ENCODE measurements around the gene STK24.

The STK24 gene

DNA sequence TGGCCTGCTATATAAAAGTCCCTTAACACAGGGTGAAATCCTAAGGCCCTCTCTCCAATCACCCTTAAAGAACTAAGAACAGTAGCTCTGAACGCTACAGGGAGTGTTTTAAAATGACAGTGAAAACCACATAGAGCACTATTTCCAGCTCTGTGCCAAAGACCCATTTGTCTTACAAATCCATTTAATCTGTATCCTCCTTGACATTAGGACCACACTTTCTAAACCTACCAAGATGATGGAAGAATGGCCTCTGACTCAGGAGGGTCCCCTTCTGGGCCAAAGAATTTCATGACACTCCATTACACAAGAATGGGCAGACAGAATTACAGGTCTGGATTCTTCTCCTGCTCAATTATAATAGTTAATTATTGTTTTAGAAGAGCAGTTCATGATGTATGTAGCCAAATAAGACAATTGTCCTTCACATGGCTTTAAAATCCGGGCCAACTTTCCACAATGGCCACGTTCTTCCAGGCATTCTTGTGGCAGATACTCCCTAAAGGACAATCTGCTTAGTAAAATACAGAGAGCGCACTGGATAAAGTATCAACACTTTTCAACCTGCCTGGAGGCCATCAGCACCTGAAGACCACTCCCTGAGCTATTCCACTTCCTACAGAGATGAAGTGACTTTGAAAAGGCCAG lies 61.0 kb downstream of the STK24 start:
- H3K4me3 ChIP-seq (ENCODE audit: low read depth, low read length): no peak overlapping the region
- DNase-seq (ENCODE audit: low read depth): no peak
- TF ChIP-seq, protein P1, sequence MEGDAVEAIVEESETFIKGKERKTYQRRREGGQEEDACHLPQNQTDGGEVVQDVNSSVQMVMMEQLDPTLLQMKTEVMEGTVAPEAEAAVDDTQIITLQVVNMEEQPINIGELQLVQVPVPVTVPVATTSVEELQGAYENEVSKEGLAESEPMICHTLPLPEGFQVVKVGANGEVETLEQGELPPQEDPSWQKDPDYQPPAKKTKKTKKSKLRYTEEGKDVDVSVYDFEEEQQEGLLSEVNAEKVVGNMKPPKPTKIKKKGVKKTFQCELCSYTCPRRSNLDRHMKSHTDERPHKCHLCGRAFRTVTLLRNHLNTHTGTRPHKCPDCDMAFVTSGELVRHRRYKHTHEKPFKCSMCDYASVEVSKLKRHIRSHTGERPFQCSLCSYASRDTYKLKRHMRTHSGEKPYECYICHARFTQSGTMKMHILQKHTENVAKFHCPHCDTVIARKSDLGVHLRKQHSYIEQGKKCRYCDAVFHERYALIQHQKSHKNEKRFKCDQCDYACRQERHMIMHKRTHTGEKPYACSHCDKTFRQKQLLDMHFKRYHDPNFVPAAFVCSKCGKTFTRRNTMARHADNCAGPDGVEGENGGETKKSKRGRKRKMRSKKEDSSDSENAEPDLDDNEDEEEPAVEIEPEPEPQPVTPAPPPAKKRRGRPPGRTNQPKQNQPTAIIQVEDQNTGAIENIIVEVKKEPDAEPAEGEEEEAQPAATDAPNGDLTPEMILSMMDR (IDR thresholded peaks at IDR 0.05; ENCODE audit: low read depth, low read length, missing control alignments): no peak

DNA sequence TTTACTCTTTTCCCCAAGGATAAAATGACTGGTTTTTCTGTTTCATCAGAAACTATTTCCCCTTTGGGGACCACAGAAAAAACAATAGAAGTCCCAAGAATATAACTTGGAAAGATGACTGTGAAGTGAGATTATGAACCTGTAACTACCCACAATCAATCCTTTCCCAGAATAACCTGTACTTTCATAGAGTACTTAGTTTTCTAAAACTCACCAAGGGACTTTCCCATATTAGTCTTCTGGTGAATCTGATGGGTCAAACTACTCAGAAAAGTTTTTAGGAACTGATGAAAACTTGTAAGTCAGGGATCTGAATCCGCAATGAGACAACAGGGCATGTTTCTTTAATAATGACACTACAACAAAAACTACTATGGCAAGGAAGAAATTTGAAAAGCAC lies 62.6 kb downstream of the STK24 start:
- H3K4me3 ChIP-seq (ENCODE audit: low read depth, low read length): no peak overlapping the region
- TF ChIP-seq, protein P1 (IDR thresholded peaks at IDR 0.05; ENCODE audit: low read depth, low read length, missing control alignments): no peak
- DNase-seq (ENCODE audit: low read depth): no peak

DNA sequence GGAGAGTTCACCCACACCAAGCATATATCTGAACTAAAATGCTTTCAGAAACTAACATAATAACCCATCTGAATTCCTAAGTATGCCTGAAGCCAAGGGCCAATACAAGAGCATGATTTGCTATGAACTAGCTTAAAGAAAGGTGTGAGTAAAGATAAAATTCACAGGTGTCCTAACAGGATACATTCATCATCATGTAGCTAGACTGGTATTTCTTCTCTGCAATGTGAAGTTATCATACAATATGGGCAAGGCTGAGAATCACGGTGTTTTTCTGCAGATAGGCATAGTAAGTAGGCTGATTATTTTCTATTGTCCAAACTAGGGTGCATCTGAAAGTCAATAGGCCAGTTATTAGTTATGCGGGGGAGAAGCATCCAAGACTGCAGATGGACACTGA lies 63.1 kb downstream of the STK24 start:
- TF ChIP-seq, protein P1 (IDR thresholded peaks at IDR 0.05; ENCODE audit: low read depth, low read length, missing control alignments): no peak
- DNase-seq (ENCODE audit: low read depth): no peak

DNA sequence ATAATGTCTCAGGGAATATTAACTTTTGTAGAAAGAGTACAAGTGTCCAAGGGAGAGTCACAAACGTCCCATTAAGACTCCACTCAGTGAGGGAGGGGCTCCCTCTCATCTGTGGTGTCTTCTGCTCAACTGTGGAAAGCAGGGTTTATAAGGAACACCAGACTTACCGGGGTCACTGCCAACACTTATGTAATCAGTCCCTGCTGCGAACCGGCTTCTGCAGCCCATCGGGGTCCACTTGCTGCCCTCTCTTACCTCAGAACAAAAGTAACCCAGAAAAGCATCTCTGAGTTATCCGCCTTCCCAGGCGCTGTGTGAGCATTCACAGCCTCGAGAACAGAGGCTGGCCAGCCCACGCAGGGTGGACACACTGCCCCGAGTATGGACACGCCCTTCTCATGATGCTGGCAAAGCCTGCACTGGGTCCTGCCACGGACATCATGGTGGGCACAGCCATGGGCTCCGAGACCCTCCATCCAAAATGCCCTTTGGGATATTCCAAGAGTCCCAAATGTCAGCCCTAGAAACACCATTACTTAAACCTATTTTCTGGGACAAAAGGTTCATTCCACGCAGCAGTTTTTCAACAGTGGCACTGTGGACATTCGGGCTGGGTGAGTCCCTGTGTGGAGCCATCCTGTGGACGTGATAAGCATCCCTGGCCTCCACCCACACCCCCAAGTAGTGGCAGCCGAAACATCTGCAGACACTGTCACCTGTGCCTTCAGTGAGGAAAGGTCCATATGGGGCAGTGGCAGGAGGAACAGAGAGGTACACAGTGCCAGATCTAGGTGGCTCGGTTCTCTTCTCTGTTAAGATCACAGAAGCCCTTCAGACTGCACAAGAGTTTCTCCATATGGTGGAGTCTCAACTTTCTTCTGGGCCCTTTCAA lies 63.9 kb downstream of the STK24 start:
- DNase-seq (ENCODE audit: low read depth): no peak
- TF ChIP-seq, protein P1 (IDR thresholded peaks at IDR 0.05; ENCODE audit: low read depth, low read length, missing control alignments): no peak
- no peak overlapping the region for H3K4me3 ChIP-seq (ENCODE audit: low read depth, low read length)

More for the DNA sequence above, 63.1 kb downstream of the STK24 start:
- no peak overlapping the region for H3K4me3 ChIP-seq (ENCODE audit: low read depth, low read length)

DNA sequence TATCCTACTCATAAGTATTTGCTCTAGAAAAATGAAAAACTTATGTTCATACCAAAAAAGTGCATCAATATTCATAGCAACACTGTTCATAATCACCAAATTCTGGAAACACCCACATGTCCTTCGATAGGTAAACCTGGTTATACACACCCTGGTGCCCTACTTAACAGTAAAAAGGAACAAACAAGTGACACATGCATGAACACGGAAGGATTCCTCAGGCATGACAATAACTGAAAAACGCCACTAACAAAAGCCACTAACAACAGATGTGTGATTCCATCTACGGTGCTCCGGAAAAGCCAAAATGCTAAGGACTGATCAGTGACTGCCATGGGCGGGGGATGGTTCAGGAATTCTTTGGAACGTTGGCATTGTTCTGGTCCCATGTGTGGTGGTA lies 65.5 kb downstream of the STK24 start:
- DNase-seq (ENCODE audit: low read depth): no peak
- H3K4me3 ChIP-seq (ENCODE audit: low read depth, low read length): no peak overlapping the region
- TF ChIP-seq, protein P1 (IDR thresholded peaks at IDR 0.05; ENCODE audit: low read depth, low read length, missing control alignments): no peak

DNA sequence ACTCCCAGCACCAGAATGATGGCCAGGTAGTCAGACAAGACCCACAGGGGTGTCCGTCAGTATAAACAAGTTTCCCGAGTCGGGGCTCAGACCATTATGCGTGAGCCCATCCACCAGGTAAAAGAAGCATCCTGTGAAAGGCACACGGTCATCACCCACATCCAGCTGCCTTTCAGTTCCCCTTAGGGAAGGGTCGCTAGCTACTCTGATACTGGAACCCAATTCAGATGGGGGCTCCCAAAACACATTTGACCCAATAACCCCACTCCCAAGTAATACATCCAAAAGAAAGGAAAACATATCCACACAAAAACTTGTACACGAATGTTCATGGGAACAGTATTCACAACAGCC lies 66.8 kb downstream of the STK24 start:
- no peak overlapping the region for H3K4me3 ChIP-seq (ENCODE audit: low read depth, low read length)
- no peak for DNase-seq (ENCODE audit: low read depth)
- TF ChIP-seq, protein P1 (IDR thresholded peaks at IDR 0.05; ENCODE audit: low read depth, low read length, missing control alignments): no peak
